ENCODE measurements around the gene KCNJ11. TPM values are rescaled to one million over a fixed set of nuclear protein-coding genes. Genes with fewer than 3 reads are reported as not detected.

Gene KCNJ11
- total RNA-seq, 2 experiments from 2014 or later, result 4.2 to 5.7 TPM

DNA sequence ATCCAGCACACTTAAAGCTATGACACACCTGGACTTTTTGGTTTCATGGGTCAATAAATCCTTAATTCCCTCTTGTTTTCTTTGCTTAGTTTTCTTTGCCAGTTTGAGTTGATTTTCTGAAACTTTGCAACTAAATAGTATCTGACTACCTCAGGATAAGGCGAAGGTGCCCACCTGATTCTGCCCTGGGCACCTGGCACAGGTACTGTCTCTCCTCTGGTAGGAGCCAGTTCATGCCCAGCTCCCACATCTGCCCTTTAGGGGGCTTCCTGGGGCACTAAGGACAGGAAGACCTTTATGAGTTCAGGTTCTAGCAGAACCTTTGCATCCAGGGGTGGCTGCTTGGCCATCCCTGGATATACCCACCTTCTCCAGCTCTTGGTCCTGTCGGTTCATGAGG is 19.6 kb upstream of the KCNJ11 start:
- ChIA-PET CTCF (interaction anchor here (0.6 to 2.0 kb wide), 2 partner anchors 15 to 18 kb away, joined by 3 to 4 read pairs; no protein-coding TSS in a partner anchor), POLR2A (interaction anchor here (0.5 kb wide), 1 partner anchor 26 kb away, joined by 3 read pairs; no protein-coding TSS in a partner anchor)
- no peak for DNase-seq
- Mint-ChIP-seq H3K4me1 (ENCODE audit: low read depth) (peaks cover 28% of the 10 kb centered on the region), H3K27me3 (ENCODE audit: low read depth) (peaks cover 3% of the 10 kb centered on the region), H3K4me3 (no peak overlapping the region), H3K9me3 (ENCODE audit: insufficient read depth) (no peaks in the 10 kb centered on the region), H3K36me3 (ENCODE audit: low read depth) (no peaks in the 10 kb centered on the region), H3K27ac (no peak overlapping the region)
- ATAC-seq, result no peak

GRCh38 chr11:17407575-17407974 is 19.1 kb upstream of the KCNJ11 start:
- peaks cover 3% of the 10 kb centered on the region for H3K27me3 Mint-ChIP-seq (ENCODE audit: low read depth)
- H3K9me3 Mint-ChIP-seq (ENCODE audit: insufficient read depth), result no peaks in the 10 kb centered on the region
- no peak for DNase-seq
- ATAC-seq, result no peak
- H3K4me3 Mint-ChIP-seq, result no peak overlapping the region
- CTCF ChIA-PET, result interaction anchor here (0.6 to 2.0 kb wide), 2 partner anchors 14 to 18 kb away, joined by 3 to 4 read pairs; no protein-coding TSS in a partner anchor
- peaks cover 23% of the 10 kb centered on the region for H3K4me1 Mint-ChIP-seq (ENCODE audit: low read depth)
- H3K36me3 Mint-ChIP-seq (ENCODE audit: low read depth), result no peaks in the 10 kb centered on the region
- POLR2A ChIA-PET, result no interaction called here
- no peak overlapping the region for H3K27ac Mint-ChIP-seq

GRCh38 chr11:17406818-17407149 is 18.3 kb upstream of the KCNJ11 start:
- ChIA-PET POLR2A (no interaction called here), CTCF (no interaction called here)
- Mint-ChIP-seq H3K27me3 (ENCODE audit: low read depth) (peaks cover 3% of the 10 kb centered on the region), H3K27ac (no peak overlapping the region), H3K4me1 (ENCODE audit: low read depth) (peaks cover 21% of the 10 kb centered on the region), H3K36me3 (ENCODE audit: low read depth) (no peaks in the 10 kb centered on the region), H3K9me3 (ENCODE audit: insufficient read depth) (no peaks in the 10 kb centered on the region), H3K4me3 (no peak overlapping the region)
- no peak for ATAC-seq
- no peak for DNase-seq

- CTCF ChIA-PET, result no interaction called here
- Mint-ChIP-seq H3K27ac (no peak overlapping the region), H3K4me3 (no peak overlapping the region), H3K4me1 (ENCODE audit: low read depth) (peaks cover 18% of the 10 kb centered on the region), H3K9me3 (ENCODE audit: insufficient read depth) (no peaks in the 10 kb centered on the region), H3K27me3 (ENCODE audit: low read depth) (peaks cover 3% of the 10 kb centered on the region), H3K36me3 (ENCODE audit: low read depth) (no peaks in the 10 kb centered on the region)
- POLR2A ChIA-PET, result no interaction called here
- no peak for DNase-seq
- ATAC-seq, result no peak
Observed at GRCh38 chr11:17406082-17406817, 17.8 kb upstream of the KCNJ11 start.

DNA sequence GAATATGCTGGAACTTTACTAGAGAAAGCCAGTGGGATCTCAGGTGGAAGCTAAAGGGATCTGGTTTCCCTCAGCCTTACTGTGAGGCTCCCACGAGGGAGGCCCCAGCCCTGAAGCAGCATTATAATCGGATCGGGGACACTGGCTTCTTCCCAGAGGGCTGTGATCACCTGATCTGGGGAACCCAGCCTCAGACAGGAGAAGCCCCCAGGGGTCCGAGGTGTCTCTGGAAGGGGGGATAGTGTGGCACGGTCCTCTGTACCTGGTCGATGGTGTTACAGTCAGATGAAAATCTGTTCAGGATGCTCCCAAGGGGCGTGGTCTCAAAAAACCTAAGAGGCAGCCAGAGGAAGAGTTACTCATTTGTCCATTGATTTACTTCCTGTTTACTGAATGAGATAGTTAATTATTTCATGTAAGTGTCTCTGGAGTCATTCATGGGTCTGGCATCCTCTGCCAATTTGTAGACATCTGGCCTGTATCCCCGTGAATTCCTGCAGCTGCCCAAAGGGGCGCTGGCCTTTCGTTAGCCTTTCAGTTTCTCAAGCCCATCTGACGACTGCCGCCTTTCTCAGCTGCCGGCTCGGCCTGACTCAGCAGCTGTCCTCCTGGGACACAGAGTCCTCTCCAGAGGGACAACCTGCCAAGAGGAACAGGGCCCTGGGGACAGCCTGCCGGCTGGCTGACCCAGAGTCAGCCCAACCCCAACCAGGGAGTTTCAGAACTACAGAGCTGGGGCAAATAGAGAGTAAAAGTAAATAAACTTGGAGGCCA is 17.0 kb upstream of the KCNJ11 start:
- POLR2A ChIA-PET, result no interaction called here
- Mint-ChIP-seq H3K27me3 (ENCODE audit: low read depth) (no peaks in the 10 kb centered on the region), H3K4me1 (ENCODE audit: low read depth) (peaks cover 20% of the 10 kb centered on the region), H3K27ac (no peak overlapping the region), H3K4me3 (no peak overlapping the region), H3K36me3 (ENCODE audit: low read depth) (no peaks in the 10 kb centered on the region), H3K9me3 (ENCODE audit: insufficient read depth) (no peaks in the 10 kb centered on the region)
- CTCF ChIA-PET, result no interaction called here
- ATAC-seq (no peak), DNase-seq (no peak)

DNA sequence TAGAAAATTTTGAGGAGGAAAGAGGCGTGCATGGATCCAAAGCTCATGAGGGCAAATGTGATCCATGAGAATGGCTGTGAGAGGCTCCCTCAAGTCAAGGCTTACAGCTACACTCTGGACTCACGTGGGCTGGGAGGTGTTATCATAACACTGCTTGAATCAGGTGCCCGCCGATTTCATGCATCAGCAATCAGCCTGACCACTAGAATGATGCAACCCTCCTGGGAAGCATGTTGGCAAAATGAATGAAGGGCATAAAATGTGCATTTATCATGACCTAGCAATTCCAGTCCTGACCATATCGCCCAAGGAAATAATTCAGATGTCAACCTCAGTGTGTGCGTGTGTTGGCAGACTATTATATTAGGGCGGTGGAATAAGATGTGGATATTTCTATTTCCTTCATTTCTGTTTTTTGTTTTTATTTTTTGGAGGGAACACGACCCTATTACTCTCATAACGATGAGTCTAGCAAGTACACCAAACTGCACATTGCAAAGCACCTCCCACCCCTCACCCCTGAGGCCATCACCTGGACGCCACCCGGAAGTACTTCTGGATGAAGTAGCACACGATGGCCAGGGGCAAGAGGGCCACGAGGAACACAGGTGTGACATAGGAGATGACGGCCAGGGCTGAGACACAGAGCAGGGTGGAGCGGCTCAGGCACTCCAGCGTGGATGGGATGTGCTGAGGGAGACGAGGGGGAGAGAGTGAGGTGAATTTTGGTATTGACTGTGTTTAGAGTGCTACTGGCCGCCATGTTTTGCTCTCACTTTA is 15.7 kb upstream of the KCNJ11 start:
- CTCF ChIA-PET, result interaction anchor here (2.0 kb wide), 1 partner anchor 20 kb away, joined by 6 read pairs; no protein-coding TSS in a partner anchor
- Mint-ChIP-seq H3K27ac (no peak overlapping the region), H3K36me3 (ENCODE audit: low read depth) (no peaks in the 10 kb centered on the region), H3K9me3 (ENCODE audit: insufficient read depth) (no peaks in the 10 kb centered on the region), H3K4me3 (no peak overlapping the region), H3K27me3 (ENCODE audit: low read depth) (peaks cover 4% of the 10 kb centered on the region), H3K4me1 (ENCODE audit: low read depth) (peaks cover 20% of the 10 kb centered on the region)
- DNase-seq, result no peak
- POLR2A ChIA-PET, result no interaction called here
- no peak for ATAC-seq

- ChIA-PET CTCF (interaction anchor here (1.3 to 2.0 kb wide), 3 partner anchors 13 to 102 kb away, joined by 3 to 6 read pairs (median 4); no protein-coding TSS in a partner anchor), POLR2A (no interaction called here)
- Mint-ChIP-seq H3K27ac (no peak overlapping the region), H3K4me3 (no peak overlapping the region), H3K36me3 (ENCODE audit: low read depth) (no peaks in the 10 kb centered on the region), H3K27me3 (ENCODE audit: low read depth) (peaks cover 4% of the 10 kb centered on the region), H3K9me3 (ENCODE audit: insufficient read depth) (no peaks in the 10 kb centered on the region), H3K4me1 (ENCODE audit: low read depth) (peaks cover 20% of the 10 kb centered on the region)
- DNase-seq (no peak), ATAC-seq (no peak)
Observed at GRCh38 chr11:17402486-17402885, 14.0 kb upstream of the KCNJ11 start.

- Mint-ChIP-seq H3K4me1 (ENCODE audit: low read depth) (peaks cover 20% of the 10 kb centered on the region), H3K36me3 (ENCODE audit: low read depth) (no peaks in the 10 kb centered on the region), H3K27ac (no peak overlapping the region), H3K4me3 (no peak overlapping the region), H3K9me3 (ENCODE audit: insufficient read depth) (no peaks in the 10 kb centered on the region), H3K27me3 (ENCODE audit: low read depth) (peaks cover 4% of the 10 kb centered on the region)
- ATAC-seq (no peak), DNase-seq (no peak)
- CTCF ChIA-PET, result interaction anchor here (1.4 to 1.6 kb wide), 2 partner anchors 13 kb away, joined by 4 read pairs; partner anchors contain the start of gene KCNJ11
- POLR2A ChIA-PET, result no interaction called here
Observed at GRCh38 chr11:17401841-17402240, 13.4 kb upstream of the KCNJ11 start.

DNA sequence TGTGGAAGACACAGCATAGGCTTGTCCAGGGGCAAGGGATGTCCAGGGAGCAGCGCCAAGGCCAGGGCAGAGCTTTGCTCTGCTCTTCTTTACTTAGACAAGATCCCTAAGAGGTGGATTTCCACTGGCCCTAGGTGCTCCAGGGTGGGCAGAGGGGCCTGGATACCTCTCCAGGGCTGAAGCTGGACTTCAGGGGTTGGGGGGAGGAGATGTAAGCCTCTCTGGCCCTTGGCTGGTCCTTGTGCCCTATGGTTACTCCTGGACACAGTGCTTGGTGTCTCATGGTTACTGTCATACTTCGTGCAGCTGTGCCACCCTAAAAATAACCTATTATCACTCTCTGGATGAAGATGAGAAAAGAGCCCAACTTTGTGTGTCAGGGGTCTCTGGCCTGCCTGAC is 12.9 kb upstream of the KCNJ11 start:
- Mint-ChIP-seq H3K27me3 (ENCODE audit: low read depth) (peaks cover 4% of the 10 kb centered on the region), H3K4me3 (no peak overlapping the region), H3K36me3 (ENCODE audit: low read depth) (no peaks in the 10 kb centered on the region), H3K9me3 (ENCODE audit: insufficient read depth) (no peaks in the 10 kb centered on the region), H3K27ac (no peak overlapping the region), H3K4me1 (ENCODE audit: low read depth) (peaks cover 20% of the 10 kb centered on the region)
- ATAC-seq (no peak), DNase-seq (no peak)
- ChIA-PET CTCF (interaction anchor here (1.0 to 1.6 kb wide), 3 partner anchors 13 to 19 kb away, joined by 3 to 6 read pairs (median 4); partner anchors contain the start of gene KCNJ11), POLR2A (no interaction called here)

GRCh38 chr11:17400048-17400775 is 11.8 kb upstream of the KCNJ11 start:
- POLR2A ChIA-PET, result no interaction called here
- CTCF ChIA-PET, result interaction anchor here (0.9 to 1.4 kb wide), 3 partner anchors 11 to 20 kb away, joined by 3 to 6 read pairs (median 3); no protein-coding TSS in a partner anchor
- ATAC-seq (no peak), DNase-seq (no peak)
- Mint-ChIP-seq H3K27ac (no peak overlapping the region), H3K27me3 (ENCODE audit: low read depth) (peaks cover 4% of the 10 kb centered on the region), H3K4me1 (ENCODE audit: low read depth) (peaks cover 11% of the 10 kb centered on the region), H3K4me3 (no peak overlapping the region), H3K36me3 (ENCODE audit: low read depth) (no peaks in the 10 kb centered on the region), H3K9me3 (ENCODE audit: insufficient read depth) (no peaks in the 10 kb centered on the region)

DNA sequence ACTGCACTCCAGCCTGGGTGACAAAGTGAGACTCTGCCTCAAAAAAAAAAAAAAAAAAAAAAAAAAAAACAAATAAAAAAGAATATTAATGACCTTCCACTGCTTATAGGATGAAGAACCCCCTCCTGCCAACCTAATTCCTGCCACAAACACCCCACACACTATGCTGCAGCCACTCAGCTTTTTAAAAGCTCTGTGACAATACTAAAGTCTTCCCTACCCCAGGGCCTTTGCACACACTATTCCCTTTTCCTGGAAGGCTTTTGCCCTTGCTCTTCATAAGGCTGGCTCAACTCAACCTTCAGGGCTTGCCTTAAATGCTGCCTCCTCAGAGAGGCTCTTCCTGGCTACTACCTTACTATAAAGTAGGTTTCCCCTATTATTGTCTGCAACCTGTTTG is 10.8 kb upstream of the KCNJ11 start:
- ChIA-PET CTCF (interaction anchor here (1.9 to 2.4 kb wide), 2 partner anchors 11 to 16 kb away, joined by 5 to 10 read pairs; partner anchors contain the start of gene KCNJ11), POLR2A (no interaction called here)
- Mint-ChIP-seq H3K4me1 (ENCODE audit: low read depth) (peaks cover 8% of the 10 kb centered on the region), H3K27me3 (ENCODE audit: low read depth) (peaks cover 4% of the 10 kb centered on the region), H3K27ac (no peak overlapping the region), H3K9me3 (ENCODE audit: insufficient read depth) (no peaks in the 10 kb centered on the region), H3K36me3 (ENCODE audit: low read depth) (no peaks in the 10 kb centered on the region), H3K4me3 (no peak overlapping the region)
- ATAC-seq, result no peak
- DNase-seq, result no peak

Data from activated CD8-positive, alpha-beta T cell treated with anti-CD3 and anti-CD28 coated beads, Interleukin-2, amount 10 ng/mL, durations not matched to agents 7 days and 5 days (primary cell).